ENCODE measurements around the gene NPC1. TPM values are rescaled to one million over a fixed set of nuclear protein-coding genes. Genes with fewer than 3 reads are reported as not detected.

Gene NPC1
- 21.0 TPM for polyA plus RNA-seq (2013, experiment 1 of 2)
- polyA plus RNA-seq (2013, experiment 2 of 2), result 21.8 TPM

DNA sequence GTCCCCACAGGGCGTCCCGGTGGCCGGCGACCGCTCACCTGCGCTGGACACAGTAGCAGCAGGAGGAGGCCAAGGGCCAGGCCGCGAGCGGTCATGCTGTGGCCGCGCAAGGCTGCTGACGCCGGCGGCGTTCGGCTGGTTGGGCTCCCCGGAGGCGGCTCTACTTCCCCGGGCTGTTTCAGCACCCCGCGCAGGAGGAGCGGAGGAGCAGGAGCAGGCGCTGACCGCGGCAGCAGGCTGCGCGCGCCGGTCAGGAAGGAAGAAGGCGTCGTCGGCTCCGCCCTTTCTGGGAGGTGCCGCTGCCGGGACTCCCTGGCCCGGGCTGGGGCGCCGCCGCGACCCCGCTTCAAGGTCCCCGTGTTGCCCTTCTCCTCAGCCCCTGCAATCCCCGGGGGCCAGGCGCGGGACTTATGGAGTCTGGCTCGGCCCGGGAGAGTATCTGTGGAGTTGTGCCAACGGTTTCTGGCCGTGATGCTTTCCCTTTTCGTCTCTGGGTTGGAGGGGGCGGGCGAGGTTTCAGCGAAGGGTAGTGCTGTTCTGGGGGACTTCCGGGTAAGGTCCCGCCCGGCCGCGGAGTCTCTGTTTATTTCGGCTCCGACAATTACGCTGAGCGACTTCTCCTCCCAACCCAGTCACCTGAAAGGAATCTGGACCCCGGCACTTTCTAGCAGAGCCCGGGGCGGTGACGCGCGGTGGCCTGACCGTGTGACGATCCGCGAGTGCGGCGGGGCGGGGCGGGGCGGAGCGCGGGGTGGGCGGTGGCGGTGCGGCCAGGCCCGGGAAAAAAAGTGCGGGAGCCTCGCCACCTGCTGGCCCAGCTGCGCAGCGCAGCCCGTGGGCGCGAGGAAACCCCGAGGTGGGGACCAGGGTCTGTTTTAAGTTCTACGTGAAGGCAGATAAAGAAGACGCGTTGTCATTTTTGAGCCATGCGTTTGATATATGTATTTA is at the start of gene NPC1:
Gene NPC1 (minus strand): TSS at position 258 of the 948 bp plus-strand sequence. CDS start 163 bp downstream, at position 95.
- Histone ChIP-seq H3K27me3 (ENCODE audit: control insufficient read depth in 3 of 3, insufficient read depth in 3 of 3, low read depth in 1 of 3, low read length in 3 of 3) (peaks cover 0 to 2% (median 0%) of the 10 kb centered on the region in 3 experiments), H3K23ac (ENCODE audit: low read depth, low read length, poor library complexity) (peak within 1 kb of the TSS; percentile 99), H4K8ac (ENCODE audit: low read depth, low read length) (no peak within 1 kb of the TSS), H2BK120ac (ENCODE audit: low read depth, low read length) (peak within 1 kb of the TSS; percentile 81), H3K14ac (ENCODE audit: low read length) (peak within 1 kb of the TSS; percentile 91), H2BK5ac (ENCODE audit: low read length) (peak within 1 kb of the TSS; percentile 87), H3K18ac (ENCODE audit: low read length) (peak within 1 kb of the TSS; percentile 99), H3K9ac (ENCODE audit: low read depth, low read length, poor library complexity) (peak within 1 kb of the TSS; percentile 95), H3K4me3 (ENCODE audit: low read length in 2 of 2) (peak within 1 kb of the TSS; percentile 77 to 90), H3K4ac (ENCODE audit: low read length) (peak within 1 kb of the TSS; percentile 89), H4K91ac (ENCODE audit: low read depth, low read length, poor library complexity) (peak within 1 kb of the TSS; percentile 24), H3K79me1 (ENCODE audit: low read depth, low read length) (peaks cover 5% of the 10 kb centered on the region), H3K4me1 (ENCODE audit: control insufficient read depth in 2 of 2, insufficient read depth in 1 of 2, low read depth in 1 of 2, low read length in 2 of 2) (peaks cover 0 to 8% of the 10 kb centered on the region in 2 donors), H3K36me3 (replicated peaks in 1 of 2; ENCODE audit: control insufficient read depth in 2 of 2, insufficient read depth in 2 of 2, low read length in 2 of 2) (peaks cover 0 to 2% of the 10 kb centered on the region in 2 donors), H3K27ac (replicated peaks; ENCODE audit: low read length) (peak within 1 kb of the TSS; percentile 99), H2BK12ac (ENCODE audit: low read length) (peak within 1 kb of the TSS; percentile 67), H2AFZ (ENCODE audit: low read length) (peak within 1 kb of the TSS; percentile 98), H2AK5ac (ENCODE audit: low read depth, low read length) (peak within 1 kb of the TSS; percentile 79), H3K4me2 (ENCODE audit: insufficient read depth, low read length, poor library complexity, severe bottlenecking) (peak within 1 kb of the TSS; percentile 92), H3K9me3 (replicated peaks in 1 of 2; ENCODE audit: control insufficient read depth in 2 of 2, insufficient read depth in 1 of 2, low read depth in 1 of 2, low read length in 2 of 2) (no peaks in the 10 kb centered on the region), H2BK15ac (ENCODE audit: low read length) (peak within 1 kb of the TSS; percentile 83)
- no CpG with 5 or more reads among the region's 95 CpGs for WGBS, 2 donors (ENCODE audit: extremely low coverage in 2 of 2, insufficient read length in 2 of 2, insufficient replicate concordance in 1 of 2)
- DNase-seq (ENCODE audit: low spot score), result peak; percentile 90

DNA sequence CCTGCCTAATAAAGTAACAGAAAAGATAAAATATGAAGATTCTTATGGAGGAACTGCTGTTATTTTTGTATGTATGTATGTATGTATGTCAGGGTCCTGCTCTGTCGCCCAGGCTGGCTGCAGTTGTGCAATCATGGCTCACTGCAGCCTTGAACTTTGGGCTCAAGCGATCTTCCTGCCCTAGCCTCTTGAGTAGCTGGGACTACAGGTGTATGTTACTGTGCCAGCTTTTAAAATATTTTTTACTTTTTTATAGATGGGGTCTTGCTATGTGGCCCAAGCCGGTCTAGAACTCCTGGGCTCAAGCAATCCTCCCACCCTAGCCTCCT is 49.7 kb upstream of the NPC1 start:
- no peak overlapping the region for H3K14ac ChIP-seq (ENCODE audit: low read length)
- H3K9ac ChIP-seq (ENCODE audit: low read depth, low read length, poor library complexity), result no peak overlapping the region
- no peaks in the 10 kb centered on the region for H3K36me3 ChIP-seq (replicated peaks in 1 of 2; ENCODE audit: control insufficient read depth in 2 of 2, insufficient read depth in 2 of 2, low read length in 2 of 2)
- H3K4ac ChIP-seq (ENCODE audit: low read length), result no peak overlapping the region
- no peaks in the 10 kb centered on the region for H3K79me1 ChIP-seq (ENCODE audit: low read depth, low read length)
- H3K4me2 ChIP-seq (ENCODE audit: insufficient read depth, low read length, poor library complexity, severe bottlenecking), result no peak overlapping the region
- H3K4me1 ChIP-seq (ENCODE audit: control insufficient read depth in 2 of 2, insufficient read depth in 1 of 2, low read depth in 1 of 2, low read length in 2 of 2), result peaks cover 0 to 2% of the 10 kb centered on the region in 2 donors
- H2BK12ac ChIP-seq (ENCODE audit: low read length), result no peak overlapping the region
- peaks cover 0 to 2% of the 10 kb centered on the region in 2 donors for H3K9me3 ChIP-seq (replicated peaks in 1 of 2; ENCODE audit: control insufficient read depth in 2 of 2, insufficient read depth in 1 of 2, low read depth in 1 of 2, low read length in 2 of 2)
- H3K23ac ChIP-seq (ENCODE audit: low read depth, low read length, poor library complexity), result no peak overlapping the region
- H2BK15ac ChIP-seq (ENCODE audit: low read length), result no peak overlapping the region
- H4K91ac ChIP-seq (ENCODE audit: low read depth, low read length, poor library complexity), result no peak overlapping the region
- H2AK5ac ChIP-seq (ENCODE audit: low read depth, low read length), result no peak overlapping the region
- no peak overlapping the region for H3K18ac ChIP-seq (ENCODE audit: low read length)
- H2BK5ac ChIP-seq (ENCODE audit: low read length), result no peak overlapping the region
- no peak overlapping the region for H3K27ac ChIP-seq (replicated peaks; ENCODE audit: low read length)
- no peak for DNase-seq (ENCODE audit: low spot score)
- H4K8ac ChIP-seq (ENCODE audit: low read depth, low read length), result no peak overlapping the region
- H2AFZ ChIP-seq (ENCODE audit: low read length), result no peak overlapping the region
- no peak overlapping the region for H2BK120ac ChIP-seq (ENCODE audit: low read depth, low read length)
- WGBS, 2 donors (ENCODE audit: extremely low coverage in 2 of 2, insufficient read length in 2 of 2, insufficient replicate concordance in 1 of 2), result no CpG with 5 or more reads among the region's 3 CpGs
- no peaks in the 10 kb centered on the region for H3K27me3 ChIP-seq (ENCODE audit: control insufficient read depth in 3 of 3, insufficient read depth in 3 of 3, low read depth in 1 of 3, low read length in 3 of 3)
- H3K4me3 ChIP-seq (ENCODE audit: low read length in 2 of 2), result no peak overlapping the region

DNA sequence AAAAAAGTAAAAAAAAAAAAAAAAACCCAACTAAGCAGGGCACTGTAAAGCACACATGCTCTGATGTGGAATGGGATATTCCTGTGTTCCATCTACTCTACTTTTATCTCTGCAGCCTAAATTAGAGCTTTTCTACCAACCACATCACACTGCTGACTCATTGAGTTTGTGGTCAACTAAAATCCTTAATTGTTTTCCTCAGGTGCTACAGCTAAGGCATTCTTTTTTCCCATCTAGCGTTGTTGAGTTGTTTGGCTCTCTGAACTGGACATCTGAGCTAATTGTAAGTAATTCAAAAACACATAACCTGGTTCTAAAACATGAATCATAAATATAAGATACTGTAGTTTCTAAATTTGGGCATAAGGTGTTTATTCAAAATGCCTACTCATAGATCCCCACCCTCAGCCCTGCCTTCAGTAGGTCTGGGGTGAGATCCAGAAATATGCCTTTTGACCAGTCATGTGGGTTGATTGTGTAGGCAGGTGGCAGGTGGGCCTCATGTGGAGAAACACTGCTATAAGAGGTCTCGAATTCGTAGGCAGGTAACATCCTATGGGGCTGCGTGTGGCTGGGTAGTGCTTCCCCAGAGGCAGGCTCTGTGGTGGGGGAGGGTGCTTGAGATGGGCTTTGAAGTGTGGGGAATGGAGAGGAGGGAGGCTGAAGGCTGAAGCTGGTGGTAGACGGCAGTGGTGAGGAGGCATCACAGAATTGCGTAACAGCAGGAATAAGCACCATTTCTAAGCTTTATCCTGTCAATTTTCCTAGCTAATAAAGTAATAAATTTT is 49.2 kb upstream of the NPC1 start:
- no peak overlapping the region for H2BK120ac ChIP-seq (ENCODE audit: low read depth, low read length)
- DNase-seq (ENCODE audit: low spot score), result no peak
- no peaks in the 10 kb centered on the region for H3K79me1 ChIP-seq (ENCODE audit: low read depth, low read length)
- WGBS, 2 donors (ENCODE audit: extremely low coverage in 2 of 2, insufficient read length in 2 of 2, insufficient replicate concordance in 1 of 2), result no CpG with 5 or more reads among the region's 6 CpGs
- no peak overlapping the region for H3K4me2 ChIP-seq (ENCODE audit: insufficient read depth, low read length, poor library complexity, severe bottlenecking)
- no peak overlapping the region for H2BK12ac ChIP-seq (ENCODE audit: low read length)
- peaks cover 0 to 2% of the 10 kb centered on the region in 2 donors for H3K4me1 ChIP-seq (ENCODE audit: control insufficient read depth in 2 of 2, insufficient read depth in 1 of 2, low read depth in 1 of 2, low read length in 2 of 2)
- no peak overlapping the region for H3K14ac ChIP-seq (ENCODE audit: low read length)
- no peaks in the 10 kb centered on the region for H3K27me3 ChIP-seq (ENCODE audit: control insufficient read depth in 3 of 3, insufficient read depth in 3 of 3, low read depth in 1 of 3, low read length in 3 of 3)
- H2AFZ ChIP-seq (ENCODE audit: low read length), result no peak overlapping the region
- H3K9ac ChIP-seq (ENCODE audit: low read depth, low read length, poor library complexity), result no peak overlapping the region
- no peak overlapping the region for H2BK5ac ChIP-seq (ENCODE audit: low read length)
- peak overlapping the region; percentile 15 for H3K18ac ChIP-seq (ENCODE audit: low read length)
- H3K36me3 ChIP-seq (replicated peaks in 1 of 2; ENCODE audit: control insufficient read depth in 2 of 2, insufficient read depth in 2 of 2, low read length in 2 of 2), result no peaks in the 10 kb centered on the region
- H2AK5ac ChIP-seq (ENCODE audit: low read depth, low read length), result no peak overlapping the region
- no peak overlapping the region for H3K23ac ChIP-seq (ENCODE audit: low read depth, low read length, poor library complexity)
- H3K9me3 ChIP-seq (replicated peaks in 1 of 2; ENCODE audit: control insufficient read depth in 2 of 2, insufficient read depth in 1 of 2, low read depth in 1 of 2, low read length in 2 of 2), result peaks cover 0 to 2% of the 10 kb centered on the region in 2 donors
- no peak overlapping the region for H4K91ac ChIP-seq (ENCODE audit: low read depth, low read length, poor library complexity)
- H3K4me3 ChIP-seq (ENCODE audit: low read length in 2 of 2), result no peak overlapping the region
- H4K8ac ChIP-seq (ENCODE audit: low read depth, low read length), result no peak overlapping the region
- no peak overlapping the region for H3K4ac ChIP-seq (ENCODE audit: low read length)
- H3K27ac ChIP-seq (replicated peaks; ENCODE audit: low read length), result no peak overlapping the region
- H2BK15ac ChIP-seq (ENCODE audit: low read length), result no peak overlapping the region

DNA sequence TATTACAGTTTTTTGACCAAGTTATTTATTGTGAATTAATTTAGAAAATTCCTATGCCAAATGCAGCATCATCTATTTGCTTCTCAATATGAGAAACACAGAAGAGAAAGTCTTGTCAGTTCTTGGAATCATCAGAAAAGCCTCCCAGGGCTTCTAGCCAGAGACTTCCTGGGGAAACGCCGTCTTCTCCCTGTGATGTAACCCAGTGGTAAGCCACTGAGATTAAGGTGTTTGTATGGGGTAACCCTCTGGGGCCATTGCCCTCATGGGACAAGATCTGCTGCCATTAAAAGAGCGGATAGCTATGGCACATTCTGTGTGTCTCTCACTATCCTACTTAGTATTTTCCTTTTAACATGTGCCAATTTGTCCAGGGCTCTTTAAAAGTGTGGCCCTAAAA is 48.4 kb upstream of the NPC1 start:
- no peaks in the 10 kb centered on the region for H3K36me3 ChIP-seq (replicated peaks in 1 of 2; ENCODE audit: control insufficient read depth in 2 of 2, insufficient read depth in 2 of 2, low read length in 2 of 2)
- no peak overlapping the region for H3K14ac ChIP-seq (ENCODE audit: low read length)
- H3K23ac ChIP-seq (ENCODE audit: low read depth, low read length, poor library complexity), result no peak overlapping the region
- H2BK15ac ChIP-seq (ENCODE audit: low read length), result no peak overlapping the region
- no peaks in the 10 kb centered on the region for H3K79me1 ChIP-seq (ENCODE audit: low read depth, low read length)
- no peak overlapping the region for H2AFZ ChIP-seq (ENCODE audit: low read length)
- H3K18ac ChIP-seq (ENCODE audit: low read length), result no peak overlapping the region
- H4K91ac ChIP-seq (ENCODE audit: low read depth, low read length, poor library complexity), result no peak overlapping the region
- no peak overlapping the region for H3K4me2 ChIP-seq (ENCODE audit: insufficient read depth, low read length, poor library complexity, severe bottlenecking)
- H2BK120ac ChIP-seq (ENCODE audit: low read depth, low read length), result no peak overlapping the region
- no peak overlapping the region for H3K9ac ChIP-seq (ENCODE audit: low read depth, low read length, poor library complexity)
- peaks cover 0 to 2% of the 10 kb centered on the region in 2 donors for H3K4me1 ChIP-seq (ENCODE audit: control insufficient read depth in 2 of 2, insufficient read depth in 1 of 2, low read depth in 1 of 2, low read length in 2 of 2)
- H2AK5ac ChIP-seq (ENCODE audit: low read depth, low read length), result no peak overlapping the region
- H3K4me3 ChIP-seq (ENCODE audit: low read length in 2 of 2), result no peak overlapping the region
- peaks cover 0 to 2% of the 10 kb centered on the region in 2 donors for H3K9me3 ChIP-seq (replicated peaks in 1 of 2; ENCODE audit: control insufficient read depth in 2 of 2, insufficient read depth in 1 of 2, low read depth in 1 of 2, low read length in 2 of 2)
- WGBS, 2 donors (ENCODE audit: extremely low coverage in 2 of 2, insufficient read length in 2 of 2, insufficient replicate concordance in 1 of 2), result no CpG with 5 or more reads among the region's 3 CpGs
- no peaks in the 10 kb centered on the region for H3K27me3 ChIP-seq (ENCODE audit: control insufficient read depth in 3 of 3, insufficient read depth in 3 of 3, low read depth in 1 of 3, low read length in 3 of 3)
- H2BK12ac ChIP-seq (ENCODE audit: low read length), result no peak overlapping the region
- H3K27ac ChIP-seq (replicated peaks; ENCODE audit: low read length), result no peak overlapping the region
- no peak for DNase-seq (ENCODE audit: low spot score)
- H3K4ac ChIP-seq (ENCODE audit: low read length), result no peak overlapping the region
- no peak overlapping the region for H2BK5ac ChIP-seq (ENCODE audit: low read length)
- H4K8ac ChIP-seq (ENCODE audit: low read depth, low read length), result no peak overlapping the region

Measured in neuronal stem cell (in vitro differentiated cells).